GM12875 (cell line): ENCODE data around the gene KRTAP5-3.
A peak's percentile ranks its signal among the peaks of the same experiment; 100 is the strongest.

ENCODE experiments used
- H3K4me3 ChIP-seq: one replicate; pipeline ENCODE4 v1.5.1; 2011; ENCODE audit warnings: low read depth, low read length, control low read depth
- TF ChIP-seq, protein P1 (sequence below): IDR thresholded peaks from 2 replicates; pipeline ENCODE4 v1.5.1; 2011; ENCODE audit warnings: low read depth, mild to moderate bottlenecking, control low read depth, inconsistent platforms, low read length, moderate library complexity, borderline replicate concordance; ENCODE audit not compliant: insufficient read depth

The KRTAP5-3 gene

DNA sequence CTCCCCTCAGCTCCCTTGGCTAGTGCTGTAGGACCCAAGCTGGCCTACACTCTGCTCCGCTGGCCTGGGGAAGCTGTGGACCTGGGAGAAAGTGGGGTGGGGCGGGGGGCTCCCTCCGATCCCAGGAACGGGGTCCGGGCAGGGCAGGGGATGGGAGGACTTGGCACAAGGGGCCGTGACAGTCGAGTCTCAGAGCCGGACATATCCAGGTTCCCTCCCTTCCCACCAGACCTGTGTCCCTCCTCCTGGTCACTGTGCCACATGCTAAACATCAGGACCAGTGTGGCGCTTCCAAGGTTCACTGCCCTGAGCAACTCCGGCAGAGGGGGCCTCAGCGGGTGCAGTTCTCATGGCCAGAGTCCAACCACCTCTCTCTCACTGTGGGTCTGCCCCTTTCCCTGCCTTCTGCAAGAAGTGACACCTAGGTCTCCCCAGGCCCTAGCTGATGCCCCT, 38.2 kb downstream of the KRTAP5-3 start:
- H3K4me3 ChIP-seq, result no peak overlapping the region
- TF ChIP-seq, protein P1, sequence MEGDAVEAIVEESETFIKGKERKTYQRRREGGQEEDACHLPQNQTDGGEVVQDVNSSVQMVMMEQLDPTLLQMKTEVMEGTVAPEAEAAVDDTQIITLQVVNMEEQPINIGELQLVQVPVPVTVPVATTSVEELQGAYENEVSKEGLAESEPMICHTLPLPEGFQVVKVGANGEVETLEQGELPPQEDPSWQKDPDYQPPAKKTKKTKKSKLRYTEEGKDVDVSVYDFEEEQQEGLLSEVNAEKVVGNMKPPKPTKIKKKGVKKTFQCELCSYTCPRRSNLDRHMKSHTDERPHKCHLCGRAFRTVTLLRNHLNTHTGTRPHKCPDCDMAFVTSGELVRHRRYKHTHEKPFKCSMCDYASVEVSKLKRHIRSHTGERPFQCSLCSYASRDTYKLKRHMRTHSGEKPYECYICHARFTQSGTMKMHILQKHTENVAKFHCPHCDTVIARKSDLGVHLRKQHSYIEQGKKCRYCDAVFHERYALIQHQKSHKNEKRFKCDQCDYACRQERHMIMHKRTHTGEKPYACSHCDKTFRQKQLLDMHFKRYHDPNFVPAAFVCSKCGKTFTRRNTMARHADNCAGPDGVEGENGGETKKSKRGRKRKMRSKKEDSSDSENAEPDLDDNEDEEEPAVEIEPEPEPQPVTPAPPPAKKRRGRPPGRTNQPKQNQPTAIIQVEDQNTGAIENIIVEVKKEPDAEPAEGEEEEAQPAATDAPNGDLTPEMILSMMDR, result no peak

DNA sequence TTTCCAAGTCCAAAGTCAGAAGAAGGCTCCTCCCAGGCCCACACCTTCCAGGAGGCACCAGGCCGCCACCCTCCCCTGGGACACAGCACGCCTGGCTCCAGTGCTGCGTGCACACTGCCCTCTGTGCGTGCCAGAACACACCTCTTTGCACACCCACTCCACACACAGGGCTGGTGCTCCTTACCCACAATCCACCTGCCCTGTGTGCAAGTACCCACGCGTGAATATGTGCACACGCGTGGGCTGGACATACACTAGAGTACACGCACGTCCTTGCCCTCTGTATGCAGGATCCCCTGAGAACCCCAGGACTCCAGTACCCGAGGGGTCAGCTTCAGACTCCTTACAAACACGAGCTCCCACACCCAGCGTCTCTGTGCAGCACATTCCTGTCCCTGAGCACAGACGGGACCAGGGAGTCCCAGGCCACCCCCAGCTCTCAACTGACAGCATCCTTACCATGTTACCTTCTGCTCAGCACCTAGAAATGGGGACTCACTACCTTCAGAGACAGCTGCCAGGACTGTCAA, 38.9 kb downstream of the KRTAP5-3 start:
- TF ChIP-seq, protein P1, result no peak
- H3K4me3 ChIP-seq, result no peak overlapping the region

GRCh38 chr11:1568441-1568911, 39.8 kb downstream of the KRTAP5-3 start:
- no peak overlapping the region for H3K4me3 ChIP-seq
- TF ChIP-seq, protein P1, result no peak

DNA sequence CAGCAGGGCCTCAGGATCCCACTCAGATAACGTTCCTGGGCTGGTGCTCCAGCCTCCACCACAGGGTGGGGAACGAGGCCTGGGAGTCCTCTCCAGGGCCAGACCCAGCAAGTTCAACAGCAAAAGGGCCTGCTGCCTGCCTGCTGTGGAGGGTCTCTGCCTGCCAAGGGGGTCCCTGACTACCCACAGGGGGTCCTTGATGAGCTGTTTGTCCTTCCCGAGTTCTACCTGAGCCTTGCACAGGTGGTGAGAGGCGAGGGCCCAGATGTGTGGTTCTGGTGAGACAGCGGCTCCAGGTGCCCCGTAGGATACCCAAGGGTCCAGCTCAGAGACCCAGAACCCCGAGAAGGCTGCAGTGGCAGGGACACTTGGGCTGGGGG, 40.6 kb downstream of the KRTAP5-3 start:
- TF ChIP-seq, protein P1, result no peak
- H3K4me3 ChIP-seq, result no peak overlapping the region

- TF ChIP-seq, protein P1, result no peak
- H3K4me3 ChIP-seq, result no peak overlapping the region
Measured at GRCh38 chr11:1567052-1567720, 41.1 kb downstream of the KRTAP5-3 start.

DNA sequence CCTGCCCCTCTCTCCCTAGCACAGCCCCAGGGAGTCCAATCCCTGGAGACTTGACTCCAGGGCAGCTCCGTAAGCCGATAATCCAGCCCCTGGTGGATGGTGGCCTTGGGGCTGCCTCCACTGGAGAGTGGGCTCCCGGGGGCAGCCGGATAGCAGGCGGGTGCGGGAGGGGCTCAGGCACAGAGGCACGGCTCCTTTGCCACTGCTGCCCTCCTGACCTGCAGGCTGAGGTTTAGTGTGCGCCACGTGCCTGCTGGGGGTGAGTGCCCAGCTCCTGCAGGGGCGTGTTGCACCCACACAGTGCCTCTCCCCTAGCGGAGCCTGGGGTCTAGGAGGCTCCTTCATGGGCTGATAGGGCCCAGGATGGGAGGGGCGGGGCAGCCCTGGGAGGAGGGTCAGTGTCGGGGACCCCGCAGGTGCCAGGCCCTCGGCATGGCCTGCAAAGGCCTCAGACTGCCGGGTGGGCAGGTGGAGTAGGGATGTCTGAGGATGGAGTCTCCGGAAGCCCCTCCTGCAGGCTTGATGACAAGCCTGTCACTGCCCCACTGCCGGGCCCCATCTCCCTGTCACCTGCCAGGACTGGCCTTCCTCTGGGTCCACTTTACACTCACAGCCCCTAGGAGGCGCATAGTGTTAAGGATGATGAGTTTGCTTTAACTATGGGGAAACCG, 41.7 kb downstream of the KRTAP5-3 start:
- H3K4me3 ChIP-seq, result no peak overlapping the region
- TF ChIP-seq, protein P1, result peak; percentile 9; the same call in 1 of the 2 replicates
